H9 (cell line): Measurements from ENCODE around the gene ARFGEF3. TPM values are rescaled to one million over a fixed set of nuclear protein-coding genes. Genes with fewer than 3 reads are reported as not detected.

Experiments
- DNase-seq: peaks from one replicate; pipeline ENCODE4 v3.0.0-alpha.2; 2017
- H2AFZ ChIP-seq: one replicate; pipeline ENCODE4 v1.6.1; 2013; ENCODE audit warnings: mild to moderate bottlenecking, low read length, control low read depth, moderate library complexity
- H2AK5ac ChIP-seq: 2 replicates; pipeline ENCODE4 v1.6.1; 2013; ENCODE audit warnings: low read length, control low read depth, mixed read lengths; ENCODE audit not compliant: insufficient read length
- H2BK120ac ChIP-seq: one replicate; pipeline ENCODE4 v1.6.1; 2013; ENCODE audit warnings: low read depth, mild to moderate bottlenecking, low read length, control low read depth, inconsistent platforms; ENCODE audit not compliant: poor library complexity, severe bottlenecking
- H2BK12ac ChIP-seq: 2 replicates; pipeline ENCODE4 v1.6.1; 2013; ENCODE audit warnings: low read length, control low read depth, mixed read lengths, low read depth; ENCODE audit not compliant: insufficient read length
- H2BK15ac ChIP-seq: 2 replicates; pipeline ENCODE4 v1.6.1; 2013; ENCODE audit warnings: low read depth, low read length, control low read depth
- H2BK20ac ChIP-seq: one replicate; pipeline ENCODE4 v1.6.1; 2013; ENCODE audit warnings: low read depth, mild to moderate bottlenecking, low read length, control low read depth, inconsistent platforms; ENCODE audit not compliant: poor library complexity, severe bottlenecking
- H2BK5ac ChIP-seq: 2 replicates; pipeline ENCODE4 v1.6.1; 2013; ENCODE audit warnings: low read length, control low read depth, mixed read lengths; ENCODE audit not compliant: insufficient read length
- H3K14ac ChIP-seq: 2 replicates; pipeline ENCODE4 v1.6.1; 2013; ENCODE audit warnings: low read length, control low read depth; ENCODE audit not compliant: insufficient read depth
- H3K18ac ChIP-seq: 2 replicates; pipeline ENCODE4 v1.6.1; 2013; ENCODE audit warnings: low read depth, mild to moderate bottlenecking, mixed read lengths, low read length, control low read depth; ENCODE audit not compliant: insufficient read length
- H3K23ac ChIP-seq: 2 replicates; pipeline ENCODE4 v1.6.1; 2013; ENCODE audit warnings: low read length, control low read depth, mixed read lengths, low read depth; ENCODE audit not compliant: insufficient read length
- H3K23me2 ChIP-seq: 2 replicates; pipeline ENCODE4 v1.6.1; 2013; ENCODE audit warnings: low read depth, mild to moderate bottlenecking, mixed read lengths, low read length, control low read depth; ENCODE audit not compliant: insufficient read length, poor library complexity, severe bottlenecking
- H3K27ac ChIP-seq: 2 replicates; pipeline ENCODE4 v1.5.1; 2013; ENCODE audit warnings: low read length, control low read depth, mixed read lengths, low read depth; ENCODE audit not compliant: insufficient read length
- H3K27me3 ChIP-seq: 2 replicates; pipeline ENCODE4 v1.6.1; 2013; ENCODE audit warnings: low read length, control low read depth, inconsistent platforms; ENCODE audit not compliant: insufficient read depth
- H3K4ac ChIP-seq: 2 replicates; pipeline ENCODE4 v1.6.1; 2013; ENCODE audit warnings: low read depth, mild to moderate bottlenecking, control low read depth, inconsistent platforms, low read length, moderate library complexity
- H3K4me1 ChIP-seq: 2 replicates; pipeline ENCODE4 v1.6.1; 2013; ENCODE audit warnings: low read length, control low read depth, inconsistent platforms; ENCODE audit not compliant: insufficient read depth
- H3K4me2 ChIP-seq: 2 replicates; pipeline ENCODE4 v1.6.1; 2013; ENCODE audit warnings: low read length, control low read depth, mixed read lengths; ENCODE audit not compliant: insufficient read length, insufficient read depth
- H3K56ac ChIP-seq: 2 replicates; pipeline ENCODE4 v1.6.1; 2013; ENCODE audit warnings: low read depth, mild to moderate bottlenecking, mixed read lengths, low read length, control low read depth; ENCODE audit not compliant: insufficient read length
- H3K79me1 ChIP-seq: 2 replicates; pipeline ENCODE4 v1.6.1; 2013; ENCODE audit warnings: low read depth, mild to moderate bottlenecking, moderate library complexity, low read length, control low read depth, inconsistent platforms; ENCODE audit not compliant: insufficient read depth, poor library complexity, severe bottlenecking
- H3K79me2 ChIP-seq: 2 replicates; pipeline ENCODE4 v1.6.1; 2013; ENCODE audit warnings: low read length, control low read depth, inconsistent platforms; ENCODE audit not compliant: insufficient read depth
- H3K9ac ChIP-seq: 2 replicates; pipeline ENCODE4 v1.6.1; 2013; ENCODE audit warnings: low read length, control low read depth, mixed read lengths; ENCODE audit not compliant: insufficient read length; ENCODE audit errors: extremely low read depth
- H3K9me3 ChIP-seq: one replicate; pipeline ENCODE4 v1.6.1; 2013; ENCODE audit warnings: low read depth, low read length, inconsistent platforms; ENCODE audit not compliant: control insufficient read depth
- H3T11ph ChIP-seq: one replicate; pipeline ENCODE4 v1.6.1; 2013; ENCODE audit warnings: mild to moderate bottlenecking, low read length, control low read depth, inconsistent platforms
- H4K20me1 ChIP-seq: one replicate; pipeline ENCODE4 v1.6.1; 2013; ENCODE audit not compliant: control insufficient read depth, insufficient read length, insufficient read depth
- H4K5ac ChIP-seq: 2 replicates; pipeline ENCODE4 v1.6.1; 2013; ENCODE audit warnings: low read depth, mild to moderate bottlenecking, mixed read lengths, low read length, control low read depth; ENCODE audit not compliant: insufficient read length
- H4K8ac ChIP-seq: replicated peaks from 2 replicates; pipeline ENCODE4 v1.6.1; 2013; ENCODE audit warnings: low read length, control low read depth, mixed read lengths, low read depth; ENCODE audit not compliant: insufficient read length
- H4K91ac ChIP-seq: 2 replicates; pipeline ENCODE4 v1.6.1; 2013; ENCODE audit warnings: low read depth, mild to moderate bottlenecking, moderate library complexity, mixed read lengths, low read length, control low read depth; ENCODE audit not compliant: insufficient read length
- H3K27ac Mint-ChIP-seq, 3 experiments: 2 replicates in 2 of 3; 3 replicates in 1 of 3; pipeline ENCODE4 v1.8.0; 2020 to 2021; ENCODE audit warnings: mixed read lengths in 3 of 3, mild to moderate bottlenecking in 1 of 3, moderate library complexity in 1 of 3
- H3K27me3 Mint-ChIP-seq: 2 replicates; pipeline ENCODE4 v1.8.0; 2021; ENCODE audit warnings: low read depth, mild to moderate bottlenecking, moderate library complexity, mixed read lengths
- H3K36me3 Mint-ChIP-seq, 3 experiments: 2 replicates in 2 of 3; 3 replicates in 1 of 3; pipeline ENCODE4 v1.8.0; 2020 to 2021; ENCODE audit warnings: low read depth in 3 of 3, mixed read lengths in 3 of 3; ENCODE audit not compliant: insufficient read depth in 1 of 3
- H3K4me1 Mint-ChIP-seq, 2 experiments: 2 replicates each; pipeline ENCODE4 v1.8.0; 2020; ENCODE audit warnings: mixed read lengths in 2 of 2
- H3K4me3 Mint-ChIP-seq, 2 experiments: 2 replicates in 1 of 2; 3 replicates in 1 of 2; pipeline ENCODE4 v1.8.0; 2020 to 2021; ENCODE audit warnings: mild to moderate bottlenecking in 2 of 2, mixed read lengths in 2 of 2, moderate library complexity in 1 of 2
- H3K9me3 Mint-ChIP-seq, 2 experiments: 2 replicates in 1 of 2; 3 replicates in 1 of 2; pipeline ENCODE4 v1.8.0; 2020; ENCODE audit warnings: mild to moderate bottlenecking in 2 of 2, mixed read lengths in 2 of 2, moderate library complexity in 1 of 2
- WGBS: extraction: QIAGEN DNeasy Blood & Tissue Kit; methylation state at CpG from one replicate; pipeline ENCODE4 v1.1.7; 2013; ENCODE audit warnings: missing lambda C conversion rate, low lambda C conversion rate, mixed read lengths; ENCODE audit not compliant: insufficient read length; ENCODE audit errors: extremely low coverage; 5-methylcytosine and 5-hydroxymethylcytosine counted together
- total RNA-seq: library from RNA; stranded (reverse); gene quantifications from 2 replicates; pipeline ENCODE4 v1.2.1, GENCODE V29; 2021
- TF ChIP-seq, protein P1 (sequence below): fragments of 200-600 bp; sonication (generic); conservative IDR thresholded peaks from 3 replicates; pipeline ENCODE4 v1.8.0; 2021; ENCODE audit warnings: antibody characterized with exemption, mild to moderate bottlenecking

Gene ARFGEF3
- total RNA-seq, 1 experiment from 2014 or later = 13.7 TPM

DNA sequence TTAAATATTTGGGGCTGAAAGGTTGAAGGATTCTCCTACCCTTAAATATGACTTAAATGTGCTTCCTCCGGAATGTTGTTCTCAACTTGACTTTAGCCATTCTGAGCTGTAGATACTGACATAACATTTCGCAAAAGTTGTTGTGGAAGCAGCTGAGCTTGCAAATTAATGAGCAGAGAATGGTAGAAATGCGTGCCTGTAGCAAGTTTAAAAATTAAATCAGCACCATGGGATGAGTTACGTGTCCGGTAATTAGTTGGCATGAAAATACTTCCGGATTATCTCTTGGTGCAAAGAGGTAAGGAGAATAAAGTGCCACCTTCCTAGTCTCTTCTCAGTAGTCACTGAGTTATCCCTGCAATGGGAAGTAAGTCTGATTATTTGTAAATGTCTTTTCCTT is 80.2 kb downstream of the ARFGEF3 start:
- Histone ChIP-seq H3K27me3 (no peaks in the 10 kb centered on the region), H3K79me1 (no peaks in the 10 kb centered on the region), H4K5ac (no peak overlapping the region), H3K23ac (no peak overlapping the region), H3K79me2 (no peaks in the 10 kb centered on the region), H2BK15ac (no peak overlapping the region), H3K4ac (no peak overlapping the region), H3T11ph (no peak overlapping the region), H3K27ac (no peak overlapping the region), H2BK120ac (no peak overlapping the region), H2AFZ (no peak overlapping the region), H3K14ac (no peak overlapping the region), H2BK20ac (no peak overlapping the region), H4K20me1 (no peaks in the 10 kb centered on the region), H3K56ac (no peak overlapping the region), H2AK5ac (no peak overlapping the region), H3K9ac (no peak overlapping the region), H2BK5ac (no peak overlapping the region), H3K18ac (no peak overlapping the region), H3K9me3 (no peaks in the 10 kb centered on the region), H3K23me2 (no peaks in the 10 kb centered on the region), H4K8ac (no peak overlapping the region), H3K4me2 (no peak overlapping the region), H4K91ac (no peak overlapping the region), H2BK12ac (no peak overlapping the region), H3K4me1 (peaks cover 5% of the 10 kb centered on the region; the same call in 1 of the 2 replicates)
- Mint-ChIP-seq H3K4me1 (peaks cover 11 to 15% of the 10 kb centered on the region in 2 experiments), H3K9me3 (no peaks in the 10 kb centered on the region), H3K36me3 (peaks cover 0 to 3% (median 0%) of the 10 kb centered on the region in 3 experiments; a peak in 1 of 7 replicates), H3K27me3 (no peaks in the 10 kb centered on the region), H3K4me3 (no peak overlapping the region), H3K27ac (no peak overlapping the region)
- no peak for DNase-seq
- no CpG with 5 or more reads among the region's 6 CpGs for WGBS
- TF ChIP-seq, protein P1, sequence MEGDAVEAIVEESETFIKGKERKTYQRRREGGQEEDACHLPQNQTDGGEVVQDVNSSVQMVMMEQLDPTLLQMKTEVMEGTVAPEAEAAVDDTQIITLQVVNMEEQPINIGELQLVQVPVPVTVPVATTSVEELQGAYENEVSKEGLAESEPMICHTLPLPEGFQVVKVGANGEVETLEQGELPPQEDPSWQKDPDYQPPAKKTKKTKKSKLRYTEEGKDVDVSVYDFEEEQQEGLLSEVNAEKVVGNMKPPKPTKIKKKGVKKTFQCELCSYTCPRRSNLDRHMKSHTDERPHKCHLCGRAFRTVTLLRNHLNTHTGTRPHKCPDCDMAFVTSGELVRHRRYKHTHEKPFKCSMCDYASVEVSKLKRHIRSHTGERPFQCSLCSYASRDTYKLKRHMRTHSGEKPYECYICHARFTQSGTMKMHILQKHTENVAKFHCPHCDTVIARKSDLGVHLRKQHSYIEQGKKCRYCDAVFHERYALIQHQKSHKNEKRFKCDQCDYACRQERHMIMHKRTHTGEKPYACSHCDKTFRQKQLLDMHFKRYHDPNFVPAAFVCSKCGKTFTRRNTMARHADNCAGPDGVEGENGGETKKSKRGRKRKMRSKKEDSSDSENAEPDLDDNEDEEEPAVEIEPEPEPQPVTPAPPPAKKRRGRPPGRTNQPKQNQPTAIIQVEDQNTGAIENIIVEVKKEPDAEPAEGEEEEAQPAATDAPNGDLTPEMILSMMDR = no peak
